Subcutaneous preadipocyte (primary cell): Measurements from ENCODE around the gene ITGB5. TPM values are rescaled to one million over a fixed set of nuclear protein-coding genes. Genes with fewer than 3 reads are reported as not detected.
A peak's percentile ranks its signal among the peaks of the same experiment; 100 is the strongest.

ENCODE experiments used
- small RNA-seq: library from RNA; depleted of rRNA; stranded (forward); fragments of <200 nt; gene quantifications from one replicate; pipeline ENCODE3, GENCODE V24; 2012
- total RNA-seq: library from RNA; depleted of rRNA; stranded (reverse); fragments of >200 nt; gene quantifications from 2 replicates; pipeline ENCODE4 v1.2.3, GENCODE V29; 2012

The ITGB5 gene, protein sequence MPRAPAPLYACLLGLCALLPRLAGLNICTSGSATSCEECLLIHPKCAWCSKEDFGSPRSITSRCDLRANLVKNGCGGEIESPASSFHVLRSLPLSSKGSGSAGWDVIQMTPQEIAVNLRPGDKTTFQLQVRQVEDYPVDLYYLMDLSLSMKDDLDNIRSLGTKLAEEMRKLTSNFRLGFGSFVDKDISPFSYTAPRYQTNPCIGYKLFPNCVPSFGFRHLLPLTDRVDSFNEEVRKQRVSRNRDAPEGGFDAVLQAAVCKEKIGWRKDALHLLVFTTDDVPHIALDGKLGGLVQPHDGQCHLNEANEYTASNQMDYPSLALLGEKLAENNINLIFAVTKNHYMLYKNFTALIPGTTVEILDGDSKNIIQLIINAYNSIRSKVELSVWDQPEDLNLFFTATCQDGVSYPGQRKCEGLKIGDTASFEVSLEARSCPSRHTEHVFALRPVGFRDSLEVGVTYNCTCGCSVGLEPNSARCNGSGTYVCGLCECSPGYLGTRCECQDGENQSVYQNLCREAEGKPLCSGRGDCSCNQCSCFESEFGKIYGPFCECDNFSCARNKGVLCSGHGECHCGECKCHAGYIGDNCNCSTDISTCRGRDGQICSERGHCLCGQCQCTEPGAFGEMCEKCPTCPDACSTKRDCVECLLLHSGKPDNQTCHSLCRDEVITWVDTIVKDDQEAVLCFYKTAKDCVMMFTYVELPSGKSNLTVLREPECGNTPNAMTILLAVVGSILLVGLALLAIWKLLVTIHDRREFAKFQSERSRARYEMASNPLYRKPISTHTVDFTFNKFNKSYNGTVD
- 143 and 164 TPM in 2 replicates for total RNA-seq

DNA sequence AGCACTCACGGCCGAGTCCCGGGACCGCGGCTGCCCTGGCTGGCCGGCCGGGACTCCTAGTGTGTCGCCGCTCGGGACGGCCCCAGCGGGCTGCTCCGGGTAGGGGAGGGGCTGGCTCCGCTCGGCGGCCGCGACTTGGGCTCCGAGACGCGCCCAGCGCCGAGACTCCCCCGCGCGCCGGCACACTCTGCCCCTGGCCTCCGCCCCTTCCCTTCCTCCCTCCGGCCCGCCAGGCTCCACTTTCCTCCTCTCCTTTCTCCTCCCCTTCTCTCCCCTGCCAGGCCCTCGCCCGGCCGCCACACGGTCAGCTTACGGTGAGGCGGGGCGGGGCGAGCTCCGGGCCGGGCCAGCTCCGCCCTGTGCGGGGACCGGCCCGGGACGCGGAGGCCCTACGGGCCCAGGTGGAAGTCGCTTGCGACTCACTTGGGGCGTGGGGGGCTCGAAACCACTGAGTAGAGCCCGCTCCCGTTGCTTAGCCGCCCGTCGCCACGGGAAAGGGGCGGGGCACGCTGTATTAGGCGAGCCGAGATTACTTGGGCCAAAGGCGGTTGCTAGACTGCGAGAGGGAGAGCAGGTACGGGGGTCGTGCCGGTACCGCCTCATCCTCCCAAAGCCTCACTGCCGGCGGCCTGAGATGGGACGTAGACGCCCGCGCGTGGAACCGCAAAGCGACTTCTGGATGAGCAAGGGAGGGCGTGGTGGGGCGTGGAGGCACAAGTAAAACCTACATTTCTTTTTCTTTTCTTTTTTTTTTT, at the start of gene ITGB5:
Gene ITGB5, minus strand, starts transcription at position 189 of the 755 bp plus-strand sequence. CDS start 365 bp downstream, outside the sequence.

DNA sequence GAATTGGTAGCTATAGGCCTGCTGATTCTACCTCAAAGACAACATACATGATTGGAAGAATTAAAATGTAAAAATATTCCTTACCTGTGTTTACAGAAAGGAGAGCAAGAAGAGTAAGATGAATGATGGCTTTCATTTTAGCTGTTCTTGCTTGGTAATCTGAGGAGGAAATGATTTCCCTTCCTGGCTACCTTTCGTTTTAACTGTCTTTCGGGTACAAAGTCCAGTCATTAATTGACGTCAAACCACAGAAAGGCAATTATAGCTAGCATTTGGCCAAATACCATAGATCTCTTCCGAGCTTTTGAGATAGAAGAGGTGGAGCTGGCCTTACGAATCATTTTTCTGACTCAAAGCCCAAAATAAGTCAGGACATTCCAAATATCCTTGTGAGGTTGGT, 47.4 kb upstream of the ITGB5 start, which contains the start of gene MUC13:
Gene MUC13, minus strand, starts transcription at position 175 of the 400 bp plus-strand sequence. Its CDS starts 39 bp downstream, at position 136.

DNA sequence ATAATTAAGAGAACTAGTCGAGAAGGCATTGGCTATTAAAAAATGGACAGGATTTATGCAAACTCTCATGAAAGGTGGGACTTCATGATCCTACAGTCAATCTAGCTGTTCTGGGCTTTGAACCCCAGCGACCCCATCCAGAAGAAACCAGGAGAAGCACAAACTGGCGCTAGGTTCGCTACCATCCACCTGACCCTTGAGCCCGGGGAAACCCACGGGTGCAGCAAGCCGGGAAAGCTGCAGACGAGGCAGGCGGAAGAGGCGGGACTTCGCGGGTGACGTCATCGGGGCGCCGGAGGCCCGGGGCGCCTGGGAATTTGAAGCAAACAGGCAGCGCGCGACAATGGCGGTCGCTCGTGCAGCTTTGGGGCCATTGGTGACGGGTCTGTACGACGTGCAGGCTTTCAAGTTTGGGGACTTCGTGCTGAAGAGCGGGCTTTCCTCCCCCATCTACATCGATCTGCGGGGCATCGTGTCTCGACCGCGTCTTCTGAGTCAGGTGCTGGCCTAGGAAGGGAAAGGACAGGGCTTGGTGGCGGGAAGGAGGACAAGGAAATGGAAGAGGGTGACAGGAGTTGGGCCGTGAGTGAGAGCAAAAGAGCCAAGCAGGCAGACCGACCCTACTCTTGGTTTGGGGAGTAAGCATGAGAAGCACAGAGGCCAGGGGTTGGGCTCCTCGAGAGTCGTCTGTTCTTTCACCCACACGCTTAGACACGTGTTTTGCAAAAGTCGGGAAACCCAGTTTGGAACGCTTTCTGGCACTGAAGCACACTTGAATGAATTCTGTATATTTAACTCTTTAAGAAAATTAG, 156.8 kb downstream of the ITGB5 start, which contains the start of gene UMPS:
Gene UMPS, plus strand, starts transcription at position 324 of the 812 bp plus-strand sequence. Its CDS starts 20 bp downstream, at position 344.

Small RNA genes lying within 50 kb of the gene (small RNA-seq; reads per million reads assigned to genes)
- 12.3 reads per million, percentile 96 among the genes with 10 or more reads in this experiment for gene MIR544B

Other genes starting within 250 kb of the ITGB5 start
- 16.9 and 36.9 TPM in 2 replicates for gene UMPS, start 156.9 kb downstream of the ITGB5 start, total RNA-seq
- gene MUC13, start 47.4 kb upstream of the ITGB5 start, total RNA-seq: not detected in 2 replicates
- 21.3 and 23.3 TPM in 2 replicates for gene HEG1, start 168.6 kb upstream of the ITGB5 start, total RNA-seq